GM21825 (cell line): ENCODE measurements around the gene TGFBI.

Experiments used
- ATAC-seq: cut with Tn5 transposase; IDR thresholded peaks from one replicate; pipeline ENCODE4 v1.9.1; 2021; ENCODE audit warnings: mild to moderate bottlenecking, moderate library complexity; ENCODE audit not compliant: unreplicated experiment

The TGFBI gene

DNA sequence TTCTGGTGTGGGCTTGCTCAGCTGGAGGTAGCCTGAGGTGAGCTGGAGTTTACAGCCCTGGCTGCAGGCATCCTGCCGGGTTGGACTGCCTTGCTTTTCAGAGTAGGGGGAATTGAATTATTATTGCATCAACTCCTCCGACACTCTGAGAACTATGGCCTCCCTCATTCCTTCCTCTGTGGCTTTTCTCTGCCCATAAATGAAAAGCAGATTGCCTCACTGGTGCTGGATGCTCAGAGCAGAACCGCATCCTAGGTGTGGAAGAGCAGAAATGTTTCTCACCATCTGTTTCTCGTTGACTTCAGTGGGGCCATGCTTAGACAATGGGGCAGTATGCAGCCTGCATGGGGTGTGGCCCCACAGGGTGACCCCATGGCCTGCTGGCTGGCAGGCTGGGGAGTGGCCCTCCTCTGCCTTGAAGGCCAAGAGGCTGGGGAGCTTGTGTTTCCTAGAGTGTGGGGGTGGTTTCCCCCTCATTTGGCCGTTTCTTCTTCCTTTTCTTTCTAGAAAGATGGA lies 27.3 kb upstream of the TGFBI start:
- ATAC-seq: no peak

DNA sequence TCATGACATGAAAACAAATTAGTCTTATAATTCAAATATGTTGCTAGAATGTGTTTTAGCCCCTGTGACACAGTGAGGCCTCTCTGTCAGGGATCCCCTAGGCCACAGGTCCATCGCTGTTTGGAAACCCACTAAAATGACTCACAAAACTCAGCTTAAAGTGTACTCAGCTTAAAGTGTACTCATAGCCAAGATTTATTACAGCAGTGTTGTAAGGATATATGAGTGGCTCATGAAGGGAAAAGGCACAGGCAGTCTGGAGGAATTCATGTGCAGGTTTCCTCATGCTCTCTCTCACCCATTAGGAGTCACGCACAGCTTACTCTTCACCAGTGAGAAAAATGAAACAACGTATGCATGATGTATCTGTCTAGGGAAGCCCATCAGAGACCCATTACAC lies 24.4 kb upstream of the TGFBI start:
- ATAC-seq: no peak

DNA sequence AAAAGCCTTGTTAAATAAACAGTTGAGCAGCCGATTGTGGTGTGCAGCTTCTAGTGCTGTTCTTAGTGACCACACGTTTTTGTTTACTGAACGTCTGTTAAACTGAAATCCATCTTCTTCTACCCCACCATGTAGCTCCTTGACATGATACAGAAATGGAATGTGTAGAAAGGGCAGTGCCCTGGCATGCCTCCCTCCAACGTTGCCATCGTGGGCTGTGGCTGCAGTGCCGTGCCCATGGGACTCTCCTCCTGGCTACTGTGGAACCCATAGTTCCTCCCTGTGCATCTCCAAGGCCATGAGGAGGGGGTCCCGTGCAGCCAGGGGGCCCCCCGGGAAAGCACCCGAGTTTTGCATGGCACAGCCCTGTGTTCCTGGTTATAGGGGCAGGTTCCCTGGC lies 23.3 kb upstream of the TGFBI start:
- no peak for ATAC-seq

DNA sequence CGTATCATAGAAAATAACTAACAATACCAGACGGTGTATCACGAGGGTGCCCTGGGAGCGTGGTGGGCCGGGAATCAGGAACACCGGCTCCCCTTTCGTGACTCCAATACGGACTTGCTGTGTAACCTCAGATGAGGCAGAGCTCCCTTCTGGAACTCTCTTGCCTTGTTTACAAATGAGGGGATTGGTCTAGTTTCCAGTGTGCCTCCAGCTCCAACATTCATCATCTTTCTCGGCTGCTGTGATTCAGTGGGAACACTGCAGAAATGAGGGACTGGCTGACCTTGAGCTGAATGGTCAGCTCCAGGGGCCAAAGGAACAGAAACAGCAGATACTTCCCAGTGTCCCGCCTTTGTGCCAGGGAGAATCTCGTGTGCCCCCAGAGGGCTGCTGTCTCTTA lies 22.6 kb upstream of the TGFBI start:
- ATAC-seq: no peak

DNA sequence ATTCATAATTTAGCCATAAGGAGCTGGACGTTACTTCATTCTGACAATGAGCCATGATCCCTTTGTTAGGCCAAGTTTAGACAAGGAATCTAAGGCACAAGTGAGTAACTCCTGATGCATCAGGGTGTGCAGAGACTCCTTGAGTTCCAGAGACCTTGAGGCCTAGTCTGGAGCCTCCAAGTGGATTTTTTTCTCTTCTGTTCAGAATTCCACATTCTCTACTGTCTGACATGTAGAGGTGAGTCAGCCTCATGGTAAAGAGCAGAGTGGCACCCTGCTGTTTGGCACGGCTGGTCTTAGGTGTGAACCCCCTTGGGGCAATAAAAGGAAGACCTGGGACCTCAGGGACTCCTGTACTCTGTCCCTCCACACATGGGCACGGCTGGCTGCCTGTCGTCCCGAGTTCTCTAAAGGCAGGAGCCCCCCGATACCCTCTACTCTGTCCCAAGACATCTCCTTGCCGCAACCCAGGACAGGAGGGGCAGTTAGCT lies 22.0 kb upstream of the TGFBI start:
- ATAC-seq: no peak

DNA sequence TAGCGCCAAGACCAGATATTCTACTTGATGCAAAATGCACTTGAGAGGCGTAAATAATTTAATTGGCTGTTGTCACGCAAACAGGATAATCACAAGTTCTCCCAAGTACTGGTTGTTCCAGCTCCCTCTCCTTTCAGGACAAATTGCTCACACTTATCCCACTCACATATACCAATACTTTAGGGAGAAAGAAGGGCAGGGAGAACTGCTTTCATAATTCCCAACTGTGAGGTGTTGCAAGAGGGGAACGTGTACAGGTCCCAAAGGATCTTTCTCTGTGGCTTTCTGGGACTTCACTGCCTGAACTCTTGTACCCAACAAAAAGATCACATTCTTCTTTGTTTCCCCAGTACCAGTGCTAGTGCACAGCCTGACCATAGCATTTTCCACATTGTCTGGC lies 21.5 kb upstream of the TGFBI start:
- no peak for ATAC-seq

DNA sequence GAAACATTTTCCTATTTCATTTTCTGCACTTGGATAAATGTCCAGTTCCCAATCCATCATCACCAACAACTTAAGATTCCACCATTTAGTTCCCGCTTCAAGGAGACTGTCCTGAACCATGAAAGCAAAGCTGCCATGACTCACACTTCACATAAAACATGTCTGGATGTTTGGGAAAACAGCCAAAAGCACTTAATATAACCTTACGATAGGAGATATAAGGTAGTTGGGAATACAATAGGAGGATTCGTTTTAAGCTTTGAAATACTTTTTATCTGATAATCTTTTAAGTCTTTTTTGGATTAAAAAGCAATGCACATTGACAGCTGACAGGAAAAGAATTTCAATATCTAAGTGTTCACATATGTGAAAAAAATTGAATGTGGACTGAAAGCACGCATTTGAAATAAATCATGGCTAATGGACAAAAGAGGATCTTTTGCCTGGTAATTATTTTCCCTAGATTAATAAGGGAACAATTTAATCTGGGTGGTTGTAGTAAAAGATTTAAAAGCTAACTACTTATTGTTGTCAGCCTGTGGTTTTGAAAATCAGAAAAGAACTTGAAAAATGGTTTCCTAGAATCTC lies 17.3 kb upstream of the TGFBI start:
- ATAC-seq: no peak

DNA sequence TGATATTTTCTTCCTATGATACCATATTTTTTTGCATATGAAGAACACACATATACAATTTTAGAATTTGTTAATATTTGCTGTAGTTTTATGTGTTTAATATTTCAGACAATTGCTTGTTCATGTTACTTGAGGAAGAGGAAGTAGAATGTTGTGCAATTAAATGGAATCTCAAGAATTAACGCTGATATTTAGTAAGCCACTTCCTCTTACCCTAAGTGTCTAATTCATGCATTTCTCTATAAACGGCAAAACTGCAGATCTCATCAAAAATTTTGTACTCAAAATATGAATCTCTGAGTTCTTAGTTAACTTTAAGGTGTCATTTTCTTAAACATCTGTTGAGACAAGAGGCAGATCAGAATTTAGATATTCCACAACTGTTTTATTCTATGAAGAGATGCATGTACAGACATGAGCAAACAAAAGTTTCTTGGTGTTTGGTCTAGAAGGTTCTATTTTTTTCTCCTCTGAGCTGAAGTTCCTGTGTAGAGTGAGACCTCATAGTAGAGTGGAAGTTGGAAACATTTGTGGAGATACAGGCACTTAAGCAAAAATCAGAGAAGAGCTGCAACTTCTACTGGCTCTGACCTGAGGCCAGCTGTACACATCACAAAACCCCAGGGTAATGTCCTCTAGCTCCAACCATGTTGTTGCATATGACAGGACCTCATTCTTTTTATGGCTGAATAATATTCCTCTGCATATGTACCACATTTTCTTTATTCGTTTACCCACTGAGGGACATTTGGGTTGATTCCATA lies 16.6 kb upstream of the TGFBI start:
- no peak for ATAC-seq

DNA sequence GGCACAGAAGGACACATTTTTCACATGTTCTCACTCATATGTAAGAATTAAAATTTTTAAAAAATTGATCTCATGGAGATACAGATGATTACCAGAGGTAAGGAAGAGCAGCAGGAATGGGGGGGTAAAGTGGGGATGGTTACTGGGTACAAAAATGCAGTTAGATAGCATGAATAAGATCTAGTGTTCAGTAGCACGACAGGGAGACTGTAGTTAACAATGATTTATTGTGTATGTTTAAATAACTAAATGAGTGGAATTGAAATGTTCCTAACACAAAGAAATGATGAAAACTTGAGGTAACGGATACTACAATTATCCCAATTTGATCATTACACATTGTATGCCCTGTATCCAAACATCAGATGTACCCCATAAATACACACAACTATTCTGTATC lies 15.2 kb upstream of the TGFBI start:
- no peak for ATAC-seq

DNA sequence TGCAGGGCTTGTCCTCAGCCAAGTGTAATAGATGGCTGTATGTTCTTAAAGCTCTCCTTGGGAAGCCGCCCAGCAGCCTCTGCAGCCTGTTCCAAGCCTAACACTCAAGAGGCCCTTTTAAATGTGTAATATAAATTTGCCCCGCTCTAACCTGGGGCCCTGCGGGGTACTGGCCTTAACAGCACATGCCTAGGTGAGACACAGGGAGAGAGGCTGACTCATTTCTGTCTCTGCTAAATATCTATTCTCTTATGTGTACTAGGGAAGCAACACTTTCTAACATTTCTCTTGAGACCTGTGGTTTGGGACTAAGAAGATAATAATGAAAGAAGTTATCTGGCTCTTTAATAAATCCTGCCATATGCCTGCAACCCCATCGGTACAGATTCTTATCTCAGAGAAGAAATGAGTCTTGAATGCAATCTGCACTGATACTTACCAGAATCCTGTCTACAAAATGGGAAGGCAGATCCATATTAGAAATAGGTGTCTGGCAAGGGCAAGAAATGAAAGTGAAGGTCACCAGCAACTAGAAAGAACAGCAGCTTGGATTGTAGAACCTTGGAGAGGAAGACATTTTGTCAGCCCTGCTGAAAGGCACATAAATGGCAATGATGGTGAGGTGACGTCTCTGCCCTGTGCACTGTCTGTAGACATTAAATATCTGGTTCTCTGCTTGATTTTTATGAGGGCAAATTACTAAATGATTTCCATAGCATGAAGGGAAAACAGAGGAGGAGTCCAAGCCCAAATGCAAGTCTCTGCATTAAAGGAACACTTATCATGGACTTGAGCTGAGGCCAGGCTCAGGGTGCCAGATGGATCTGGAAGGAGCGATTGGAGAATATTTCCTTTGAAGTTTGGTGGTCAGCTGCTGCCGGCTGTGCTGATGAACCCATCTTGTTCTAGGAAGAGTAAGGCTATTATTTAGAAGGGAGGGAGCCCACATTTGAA lies 14.5 kb upstream of the TGFBI start:
- ATAC-seq: peak; percentile 68

DNA sequence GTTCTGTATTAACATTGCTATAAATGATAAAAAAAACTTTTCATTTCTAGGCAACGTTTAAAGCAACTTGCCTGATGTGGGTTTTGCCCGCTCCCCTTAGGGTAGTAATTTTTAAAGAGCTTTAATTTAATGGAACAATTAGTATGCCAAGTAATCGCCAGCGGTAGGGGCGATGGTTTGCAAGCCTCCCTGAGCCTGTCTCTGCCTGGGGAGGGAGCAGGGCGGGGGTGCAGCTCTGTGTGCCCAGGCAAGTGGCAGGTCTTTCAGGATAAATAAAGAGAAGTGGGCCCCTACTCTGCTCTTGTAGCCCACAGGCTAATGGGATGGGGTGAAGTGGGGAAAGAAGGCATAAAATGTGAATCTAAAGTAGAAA lies 13.8 kb upstream of the TGFBI start:
- no peak for ATAC-seq

DNA sequence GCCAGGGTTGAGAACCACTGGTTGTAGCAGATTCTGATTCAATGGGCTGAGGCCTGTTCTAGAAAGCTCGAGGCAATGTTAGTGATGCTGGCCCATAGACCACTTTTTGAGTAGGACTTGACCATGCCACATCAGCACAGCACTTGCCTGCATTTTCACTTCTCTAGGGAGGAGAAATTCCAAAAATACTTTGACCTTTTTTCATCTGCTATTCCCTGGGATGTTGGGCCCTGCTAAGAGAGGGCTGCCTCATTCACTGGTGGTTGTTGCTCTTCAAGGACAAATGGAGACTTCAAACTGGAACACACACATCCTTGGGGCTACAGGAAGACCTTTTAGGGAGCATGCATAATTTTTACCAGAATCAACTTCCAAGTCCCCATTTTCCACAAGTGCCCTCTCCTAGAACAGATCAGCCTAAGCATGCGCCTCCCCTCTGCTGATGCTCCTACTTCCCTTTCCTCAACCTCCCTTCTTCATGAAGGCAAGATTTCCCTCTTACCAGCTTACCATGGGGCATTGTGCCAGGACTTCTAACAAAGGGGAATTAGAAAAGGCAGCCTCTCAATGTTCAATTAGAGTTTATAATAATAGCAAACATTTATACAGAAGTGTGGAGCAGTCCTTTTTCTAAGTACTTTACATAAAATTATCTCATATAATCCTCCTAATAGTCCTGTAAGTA lies 12.7 kb upstream of the TGFBI start:
- ATAC-seq: no peak

DNA sequence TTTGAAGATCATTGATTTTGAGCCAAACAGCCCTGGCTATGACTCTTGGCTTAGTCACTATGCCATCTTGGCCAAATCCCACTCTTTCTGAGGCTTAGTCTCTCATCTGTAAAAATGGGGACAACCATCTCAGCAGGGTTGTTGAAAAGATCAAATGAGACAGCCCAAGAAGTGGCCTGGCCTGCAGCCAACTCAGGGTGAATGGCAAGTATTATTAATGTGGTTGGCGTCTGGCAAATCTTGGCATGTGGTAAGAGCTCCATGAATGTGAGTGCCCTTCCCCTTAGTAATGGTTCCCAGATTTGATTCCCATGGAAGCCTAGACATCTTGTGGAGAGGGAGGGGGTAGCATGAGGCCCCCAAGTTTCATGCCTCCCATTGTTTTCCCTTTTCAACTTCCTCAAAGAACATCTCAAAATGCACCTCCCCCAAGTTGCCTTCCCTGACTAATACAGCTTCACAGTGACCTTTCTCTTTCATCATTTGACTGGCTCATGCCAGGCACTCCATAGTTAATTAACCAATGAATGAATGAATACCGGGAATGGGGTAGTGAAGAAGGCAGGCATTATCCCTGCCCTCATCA lies 11.8 kb upstream of the TGFBI start:
- ATAC-seq: no peak

DNA sequence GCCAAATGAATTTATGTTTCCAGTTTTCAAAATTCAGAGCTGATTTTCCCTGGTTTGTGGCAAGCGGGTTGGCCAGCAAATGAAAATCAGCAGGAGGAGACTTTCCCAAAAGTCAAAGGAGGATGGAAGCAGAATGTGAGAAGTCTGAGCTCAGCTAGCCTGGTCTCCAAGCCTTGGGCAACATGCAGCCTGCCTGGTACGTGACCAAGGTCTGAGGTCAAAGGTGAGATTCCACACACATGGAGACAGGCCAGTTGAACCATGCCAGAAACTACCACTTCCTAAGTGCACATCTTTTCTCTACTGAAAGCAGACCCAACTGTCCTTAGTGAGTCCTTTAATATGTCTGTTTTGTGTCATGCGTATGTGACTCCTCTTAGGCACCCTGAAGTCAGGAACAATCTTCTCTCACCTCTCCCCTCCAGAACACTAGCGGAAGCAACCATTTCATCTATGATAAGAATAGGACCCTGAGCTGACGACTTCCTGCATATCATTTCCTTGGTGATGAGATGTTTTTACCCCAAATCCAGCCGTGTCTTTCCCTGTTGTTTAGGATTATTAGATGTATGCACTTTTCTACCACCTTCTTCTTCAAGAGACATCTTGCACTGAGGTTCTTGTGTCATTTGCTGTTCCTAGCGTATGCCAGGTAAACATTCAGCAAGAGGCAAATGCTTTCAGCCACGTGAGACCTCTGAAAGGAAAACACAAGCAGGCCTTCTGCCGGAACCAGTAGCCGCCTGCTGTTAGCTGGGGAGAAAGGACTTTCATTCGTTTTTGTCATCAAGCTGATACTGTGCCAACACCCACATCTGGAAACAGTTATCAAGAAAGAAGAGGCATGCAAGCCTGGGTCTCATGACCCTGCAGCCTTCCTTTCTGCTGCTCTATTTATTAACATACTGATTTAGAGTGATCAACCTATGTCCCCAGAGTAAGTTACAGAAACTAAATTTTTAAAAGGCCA lies 9.7 kb upstream of the TGFBI start:
- ATAC-seq: no peak

DNA sequence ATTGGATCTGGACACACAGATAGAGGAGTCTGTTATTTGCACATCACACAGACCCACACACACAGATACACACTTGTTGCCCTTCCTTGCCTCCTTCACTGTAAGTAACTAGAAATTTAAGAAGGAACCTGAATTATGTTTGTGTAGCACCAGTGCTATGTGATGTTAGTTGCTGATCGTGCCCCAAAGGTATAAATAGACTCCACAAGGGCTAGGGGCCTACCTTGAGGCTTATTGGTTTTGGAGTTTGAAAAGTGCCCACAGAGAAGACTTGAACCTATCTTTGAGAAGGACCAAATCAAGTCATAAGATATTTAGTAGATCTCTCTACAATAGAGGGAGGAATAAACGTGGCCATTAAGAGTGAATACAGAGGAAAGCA lies 8.8 kb upstream of the TGFBI start:
- no peak for ATAC-seq

DNA sequence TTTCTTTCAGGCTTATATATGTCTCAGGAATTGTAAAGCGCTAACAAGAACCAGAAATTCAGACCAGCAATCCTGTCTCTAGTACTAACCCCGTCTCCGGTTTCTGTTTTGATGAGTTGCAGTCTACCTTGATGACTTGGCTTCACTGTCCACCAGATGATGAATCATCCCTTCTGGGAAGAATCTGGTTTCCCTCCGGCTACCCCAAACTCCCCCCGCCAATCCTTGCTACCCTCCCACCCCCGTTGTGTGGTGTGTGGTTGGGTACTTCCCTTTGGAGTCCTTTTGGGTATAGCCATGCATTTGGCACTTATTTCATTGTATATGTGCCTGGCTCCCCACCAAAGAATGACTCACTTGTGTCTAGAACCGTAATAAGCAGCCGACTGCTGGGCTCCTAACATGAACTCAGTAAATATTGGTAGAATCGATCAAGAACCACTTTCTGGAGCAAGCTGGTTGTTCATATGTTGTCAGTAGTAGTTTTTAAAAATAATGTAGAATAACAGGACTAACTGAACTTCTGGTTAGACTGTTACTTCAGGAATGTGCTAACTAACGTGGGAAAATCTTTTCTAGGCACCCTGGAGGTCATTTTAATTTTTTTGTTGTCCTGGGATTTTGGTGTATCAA lies 8.3 kb upstream of the TGFBI start:
- no peak for ATAC-seq

DNA sequence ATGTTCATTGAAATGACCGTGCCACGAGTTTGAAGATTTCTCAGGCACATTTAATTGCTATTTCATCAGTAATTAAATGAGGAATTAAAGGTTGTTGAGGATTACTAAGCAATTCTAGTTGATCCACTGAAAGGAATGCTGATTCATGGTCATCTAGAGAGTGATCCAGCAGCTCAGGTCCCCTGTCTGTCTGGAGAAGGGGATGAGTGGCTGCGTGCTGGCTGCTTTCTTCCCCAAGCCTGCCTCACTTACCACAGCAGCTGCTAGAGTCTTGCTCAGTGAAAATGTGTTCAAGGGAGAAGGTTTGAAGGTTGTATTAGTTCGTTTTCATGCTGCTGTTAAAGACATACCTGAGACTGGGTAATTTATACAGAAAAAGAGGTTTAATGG lies 7.8 kb upstream of the TGFBI start:
- no peak for ATAC-seq

DNA sequence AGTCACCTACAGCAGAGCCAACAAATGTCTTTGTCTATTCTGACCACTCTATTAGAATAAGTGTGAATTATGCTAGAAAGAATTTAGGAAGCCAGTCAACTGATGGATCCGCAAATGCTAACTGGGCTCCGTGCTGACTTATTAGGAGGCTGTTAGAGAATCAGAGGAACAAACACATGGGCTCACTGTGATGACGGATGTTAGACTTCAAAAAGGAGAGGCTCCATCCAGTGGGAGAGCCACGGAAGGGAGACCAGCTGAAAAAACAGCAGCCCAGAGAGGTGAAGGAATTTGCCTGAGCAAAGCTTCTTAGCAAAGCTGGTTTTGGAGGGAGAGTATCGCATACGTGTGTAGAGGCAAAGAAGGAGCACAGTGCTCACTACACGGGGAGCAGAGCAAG lies 5.8 kb upstream of the TGFBI start:
- ATAC-seq: no peak

DNA sequence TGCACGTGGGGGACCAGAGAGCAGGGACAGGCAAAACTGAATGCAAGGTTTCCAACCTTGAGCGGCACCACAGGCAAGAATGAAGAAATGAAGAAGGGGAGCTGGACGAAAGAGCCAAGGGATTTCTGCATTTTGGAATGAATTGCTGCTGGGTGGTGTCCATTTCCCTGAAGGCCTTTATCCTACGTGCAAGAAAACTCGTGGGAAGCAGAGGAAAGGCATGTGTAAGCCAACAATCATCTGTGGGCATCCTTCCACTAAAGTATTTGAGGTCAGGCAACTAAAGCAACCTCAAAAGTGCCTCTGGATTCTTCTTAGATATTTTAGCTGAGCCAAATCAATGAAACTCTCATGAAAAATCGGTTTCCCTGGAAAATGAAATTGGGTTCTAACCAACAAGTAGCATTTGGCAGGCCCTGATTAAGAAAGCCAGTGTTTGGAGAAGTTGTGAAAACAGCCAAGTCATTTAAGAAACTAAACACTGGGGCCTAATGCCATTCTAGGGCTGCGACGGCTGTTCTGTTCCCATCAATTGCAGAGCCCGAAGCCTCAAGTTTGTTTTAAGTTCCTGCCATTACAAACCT lies 4.7 kb upstream of the TGFBI start:
- no peak for ATAC-seq
